ENCODE measurements around the gene CCDC188. TPM values are rescaled to one million over a fixed set of nuclear protein-coding genes. Genes with fewer than 3 reads are reported as not detected.

Gene CCDC188
- polyA plus RNA-seq, 1 donor from 2014 or later, result not detected

DNA sequence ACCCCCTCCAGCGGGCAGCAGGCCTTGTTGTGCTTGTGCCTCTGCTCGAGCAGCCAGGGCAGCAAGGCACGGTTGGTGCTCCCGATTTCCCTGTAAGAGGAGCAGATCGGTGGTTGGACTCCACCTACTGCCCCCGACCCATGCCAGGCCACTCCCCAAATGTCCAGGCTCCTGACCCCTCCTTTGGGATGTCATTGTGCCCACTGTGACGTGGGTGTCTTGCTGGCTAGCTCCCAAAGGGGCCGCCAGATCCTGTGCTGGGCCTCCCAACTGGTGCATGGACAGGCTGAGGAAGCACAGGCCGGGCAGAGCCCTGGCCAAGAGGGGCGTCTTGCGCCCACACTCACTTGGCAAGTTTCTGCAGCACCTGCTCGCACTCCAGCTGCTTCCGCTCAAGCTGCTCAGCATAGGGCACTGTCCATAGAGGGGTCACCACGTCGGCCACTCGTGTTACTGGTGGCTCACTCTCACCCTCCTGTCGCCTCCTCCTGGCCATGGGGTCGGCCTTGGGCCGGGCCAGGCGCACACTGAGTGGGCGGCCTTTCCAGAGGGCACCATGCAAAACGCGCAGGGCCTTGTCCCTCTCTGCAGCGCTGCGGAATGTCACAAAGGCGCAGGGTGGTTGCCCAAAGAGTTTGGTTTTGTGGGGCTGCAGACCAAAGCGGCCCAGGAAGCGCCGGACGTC lies 35.0 kb downstream of the CCDC188 start, which contains the start of gene RANBP1:
RANBP1 (plus strand) TSS at position 414 of the 685 bp plus-strand sequence; CDS start at position 495, 81 bp downstream.
- H3K27me3 ChIP-seq (ENCODE audit: insufficient read depth, low read depth, low read length), result no peaks in the 10 kb centered on the region
- peak within 1 kb of the TSS; percentile 78 for H3K27ac ChIP-seq (ENCODE audit: low read length)
- H3K9me3 ChIP-seq (ENCODE audit: low read length), result no peaks in the 10 kb centered on the region
- no peaks in the 10 kb centered on the region for H4K20me1 ChIP-seq (ENCODE audit: insufficient read depth)
- peak within 1 kb of the TSS; percentile 93 for H3K9ac ChIP-seq (ENCODE audit: low read length)
- peaks cover 6% of the 10 kb centered on the region for H3K36me3 ChIP-seq (ENCODE audit: insufficient read depth, low read length)
- no peak for TF ChIP-seq RAD21 (conservative IDR thresholded peaks at IDR 0.05)
- no peak for TF ChIP-seq POLR2AphosphoS5 (IDR thresholded peaks at IDR 0.05)
- no peak for TF ChIP-seq CTCF (IDR thresholded peaks at IDR 0.05; ENCODE audit: poor library complexity, severe bottlenecking)
- no peak for TF ChIP-seq EZH2 (IDR thresholded peaks at IDR 0.05; ENCODE audit: borderline replicate concordance, insufficient read depth, low read length, poor library complexity, severe bottlenecking)
- no peak for TF ChIP-seq MXI1 (conservative IDR thresholded peaks at IDR 0.05; ENCODE audit: poor library complexity, severe bottlenecking)
- no peak for TF ChIP-seq REST (IDR thresholded peaks at IDR 0.05; ENCODE audit: borderline replicate concordance)
- no peak for TF ChIP-seq TAF1 (IDR thresholded peaks at IDR 0.05; ENCODE audit: low read depth)
- no peak for TF ChIP-seq SMC3 (conservative IDR thresholded peaks at IDR 0.05; ENCODE audit: poor library complexity)
- no peak for TF ChIP-seq EP300 (conservative IDR thresholded peaks at IDR 0.05; ENCODE audit: poor library complexity, severe bottlenecking)
- peaks cover 38% of the 10 kb centered on the region for H3K79me2 ChIP-seq (replicated peaks; ENCODE audit: insufficient read depth, low read length)
- peak within 1 kb of the TSS; percentile 62 for H3K4me2 ChIP-seq (ENCODE audit: low read length)
- H2AFZ ChIP-seq (ENCODE audit: low read depth, low read length), result peak within 1 kb of the TSS; percentile 45
- no peaks in the 10 kb centered on the region for H3K9me2 ChIP-seq (ENCODE audit: insufficient read depth, low read length)
- H3F3A ChIP-seq (ENCODE audit: insufficient read depth, low read length, poor library complexity, severe bottlenecking), result no peaks in the 10 kb centered on the region
- H3K4me3 ChIP-seq (ENCODE audit: low read length), result peak within 1 kb of the TSS; percentile 98

- Histone ChIP-seq H3K9me2 (ENCODE audit: insufficient read depth, low read length) (no peaks in the 10 kb centered on the region), H3K27me3 (ENCODE audit: insufficient read depth, low read depth, low read length) (no peaks in the 10 kb centered on the region), H3F3A (ENCODE audit: insufficient read depth, low read length, poor library complexity, severe bottlenecking) (no peaks in the 10 kb centered on the region), H3K27ac (ENCODE audit: low read length) (no peak overlapping the region), H3K4me2 (ENCODE audit: low read length) (no peak overlapping the region), H2AFZ (ENCODE audit: low read depth, low read length) (no peak overlapping the region), H3K36me3 (ENCODE audit: insufficient read depth, low read length) (peaks cover 6% of the 10 kb centered on the region), H3K79me2 (replicated peaks; ENCODE audit: insufficient read depth, low read length) (peaks cover 34% of the 10 kb centered on the region), H3K9me3 (ENCODE audit: low read length) (no peaks in the 10 kb centered on the region), H3K4me3 (ENCODE audit: low read length) (no peak overlapping the region), H3K9ac (ENCODE audit: low read length) (no peak overlapping the region), H4K20me1 (ENCODE audit: insufficient read depth) (no peaks in the 10 kb centered on the region)
- TF ChIP-seq EZH2 (IDR thresholded peaks at IDR 0.05; ENCODE audit: borderline replicate concordance, insufficient read depth, low read length, poor library complexity, severe bottlenecking), result no peak
- no peak for TF ChIP-seq TAF1 (IDR thresholded peaks at IDR 0.05; ENCODE audit: low read depth)
- TF ChIP-seq REST (IDR thresholded peaks at IDR 0.05; ENCODE audit: borderline replicate concordance), result no peak
- peak; percentile 13 for TF ChIP-seq POLR2AphosphoS5 (IDR thresholded peaks at IDR 0.05)
- TF ChIP-seq RAD21 (conservative IDR thresholded peaks at IDR 0.05), result no peak
- TF ChIP-seq MXI1 (conservative IDR thresholded peaks at IDR 0.05; ENCODE audit: poor library complexity, severe bottlenecking), result no peak
- TF ChIP-seq SMC3 (conservative IDR thresholded peaks at IDR 0.05; ENCODE audit: poor library complexity), result no peak
These were observed 36.1 kb downstream of the CCDC188 start for GRCh38 chr22:20114506-20115475.

Measured in neural cell (in vitro differentiated cells).